ENCODE results near the gene HAL.

DNA sequence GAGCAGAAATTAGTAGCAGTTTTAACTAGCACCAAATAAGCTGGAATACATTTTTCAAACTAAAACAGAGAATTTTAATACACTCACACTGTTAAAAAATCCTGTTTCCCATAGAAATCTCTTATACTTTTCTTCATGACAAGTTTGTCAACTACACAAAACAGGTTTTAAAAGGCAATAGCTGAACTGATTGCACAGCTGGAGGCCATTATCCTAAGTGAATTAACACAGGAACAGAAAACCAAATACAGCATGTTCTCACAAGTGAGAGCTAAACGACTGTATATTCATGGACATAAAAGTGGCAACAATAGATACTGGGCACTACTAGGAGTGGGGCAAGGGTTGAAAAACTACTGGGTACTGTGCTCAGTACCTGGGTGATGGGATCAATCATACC lies 11.6 kb upstream of the HAL start:
- no peak for TF ChIP-seq TAF1 (IDR thresholded peaks at IDR 0.05; ENCODE audit: borderline replicate concordance, low read depth, low read length)
- no peak for TF ChIP-seq POLR2A (IDR thresholded peaks at IDR 0.05; ENCODE audit: low read depth, low read length)
